LNCaP clone FGC (cell line): ENCODE data around the gene LIMCH1.
"Not testable (repeated sequence)": the region's sequence is repeated elsewhere in the genome, so short reads cannot be mapped to it uniquely, and the experiment has no call there.

Source experiments
- DNase-seq: peaks from one replicate; pipeline ENCODE4 v3.0.0-alpha.2; 2011; ENCODE audit warnings: low read depth
- H3K4me3 ChIP-seq: 2 replicates; pipeline ENCODE4 v1.5.1; 2011; ENCODE audit warnings: mild to moderate bottlenecking, low read depth, low read length, control low read depth
- CTCF ChIP-seq: IDR thresholded peaks from 2 replicates; pipeline ENCODE4 v1.5.1; 2012; ENCODE audit warnings: mild to moderate bottlenecking; ENCODE audit not compliant: control insufficient read depth, insufficient read depth; ENCODE audit errors: extremely low read depth

Gene LIMCH1

GRCh38 chr4:41644288-41644914, 106.4 kb downstream of the LIMCH1 start:
- TF ChIP-seq CTCF = no peak; the same call in 1 of the 2 replicates
- H3K4me3 ChIP-seq = no peak overlapping the region
- DNase-seq = no peak

- H3K4me3 ChIP-seq = no peak overlapping the region
- TF ChIP-seq CTCF = no peak
- DNase-seq = no peak
Measured at GRCh38 chr4:41644915-41645295, 106.9 kb downstream of the LIMCH1 start.

GRCh38 chr4:41645728-41646390, 107.9 kb downstream of the LIMCH1 start:
- no peak for TF ChIP-seq CTCF
- DNase-seq = no peak
- H3K4me3 ChIP-seq = no peak overlapping the region

GRCh38 chr4:41646862-41647261, 108.9 kb downstream of the LIMCH1 start:
- TF ChIP-seq CTCF = no peak
- H3K4me3 ChIP-seq = no peak overlapping the region
- no peak for DNase-seq

- DNase-seq = no peak
Measured at GRCh38 chr4:41647383-41647782, 109.4 kb downstream of the LIMCH1 start.

GRCh38 chr4:41651150-41651549, 113.2 kb downstream of the LIMCH1 start:
- DNase-seq = not testable (repeated sequence)

More at GRCh38 chr4:41647383-41647782, 109.4 kb downstream of the LIMCH1 start:
- H3K4me3 ChIP-seq = no peak overlapping the region
- no peak for TF ChIP-seq CTCF

GRCh38 chr4:41652971-41653370, 115.0 kb downstream of the LIMCH1 start:
- no peak overlapping the region for H3K4me3 ChIP-seq
- DNase-seq = no peak
- no peak for TF ChIP-seq CTCF

More at GRCh38 chr4:41651150-41651549, 113.2 kb downstream of the LIMCH1 start:
- not testable (repeated sequence) for H3K4me3 ChIP-seq
